Measurements from ENCODE around the gene VAC14. TPM values are rescaled to one million over a fixed set of nuclear protein-coding genes. Genes with fewer than 3 reads are reported as not detected.

The VAC14 gene
- total RNA-seq, 1 donor from 2014 or later = 38.1 TPM

DNA sequence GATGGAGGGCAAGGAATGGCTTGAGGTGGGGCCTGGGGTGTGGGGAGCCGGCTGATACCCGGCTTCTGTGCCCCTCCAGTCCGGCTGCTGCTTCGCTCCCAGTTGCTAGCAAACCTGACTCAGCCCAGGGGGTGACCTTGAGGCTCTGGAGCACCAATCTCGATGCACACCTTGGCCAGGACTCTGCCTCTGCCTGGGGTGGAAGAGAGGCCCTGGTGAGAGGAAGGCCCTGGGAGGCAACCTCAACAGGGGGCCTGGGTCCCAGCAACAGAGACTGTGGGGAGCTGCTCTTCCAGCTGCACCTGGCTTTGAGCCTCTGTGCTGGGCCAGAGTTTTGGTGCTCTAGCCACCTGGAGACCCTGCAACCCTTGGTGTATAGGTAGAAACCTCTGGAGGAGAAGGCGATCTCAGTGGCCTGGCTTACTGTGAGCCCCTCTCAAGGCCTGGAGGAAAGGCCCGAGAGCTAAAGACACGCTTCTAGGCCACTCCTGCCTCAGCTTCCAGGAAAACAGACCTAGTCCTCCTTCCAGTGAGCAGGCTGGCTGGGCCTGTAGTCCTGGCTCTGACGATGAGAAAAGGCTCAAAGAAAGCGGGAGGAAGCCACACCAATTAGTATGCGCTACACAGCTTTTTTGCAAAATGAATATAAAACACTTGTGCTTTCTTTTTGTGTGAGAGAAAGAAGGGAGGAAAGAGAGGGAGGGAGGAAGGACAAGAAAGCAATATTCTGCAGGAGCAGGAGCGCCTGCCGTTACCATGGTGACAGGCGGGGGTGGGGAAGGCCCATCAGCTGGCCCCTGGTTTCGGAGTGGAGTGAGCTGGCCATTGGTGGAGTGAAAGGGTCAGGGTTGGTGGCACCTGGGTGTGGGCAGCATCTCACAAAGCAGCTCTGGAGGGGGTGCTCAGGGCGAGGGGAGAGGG lies 51.0 kb downstream of the VAC14 start:
- no peak for DNase-seq (ENCODE audit: extremely low spot score in 2 of 2)
- intact Hi-C loops (cut with DNase I) = loop anchor here (10.0 kb wide), 1 partner anchor 225 kb away; the partner anchor contains the start of genes COG4 and SF3B3
- Histone ChIP-seq H3K4me1 (peaks cover 85% of the 10 kb centered on the region), H3K27ac (peak overlapping the region; percentile 79), H3K4me3 (no peak overlapping the region), H3K36me3 (no peaks in the 10 kb centered on the region), H3K9me3 (no peaks in the 10 kb centered on the region), H3K27me3 (no peaks in the 10 kb centered on the region)
- TF ChIP-seq CTCF (IDR thresholded peaks at IDR 0.05) (no peak), POLR2AphosphoS5 (IDR thresholded peaks at IDR 0.05; ENCODE audit: insufficient read depth in 1 of 2, low read depth in 1 of 2) (no peak)

GRCh38 chr16:70749006-70749678 lies 51.8 kb downstream of the VAC14 start:
- DNase-seq (ENCODE audit: extremely low spot score in 2 of 2) = no peak
- intact Hi-C loops (cut with DNase I) = no loop called here
- peaks cover 85% of the 10 kb centered on the region for H3K4me1 ChIP-seq
- no peaks in the 10 kb centered on the region for H3K9me3 ChIP-seq
- H3K4me3 ChIP-seq = no peak overlapping the region
- no peaks in the 10 kb centered on the region for H3K27me3 ChIP-seq
- H3K27ac ChIP-seq = peak overlapping the region; percentile 79
- no peaks in the 10 kb centered on the region for H3K36me3 ChIP-seq
- TF ChIP-seq CTCF (IDR thresholded peaks at IDR 0.05) = no peak
- peak in 1 of 2 donors; percentile 21 for TF ChIP-seq POLR2AphosphoS5 (IDR thresholded peaks at IDR 0.05; ENCODE audit: insufficient read depth in 1 of 2, low read depth in 1 of 2)
- TF ChIP-seq POLR2A (IDR thresholded peaks at IDR 0.05) = no peak

- intact Hi-C loops (cut with DNase I) = no loop called here
- Histone ChIP-seq H3K4me1 (peaks cover 74% of the 10 kb centered on the region), H3K9me3 (no peaks in the 10 kb centered on the region), H3K36me3 (peaks cover 0 to 1% of the 10 kb centered on the region in 2 donors), H3K27ac (peak overlapping the region; percentile 81), H3K4me3 (no peak overlapping the region), H3K27me3 (no peaks in the 10 kb centered on the region)
- TF ChIP-seq POLR2A (IDR thresholded peaks at IDR 0.05) (no peak), CTCF (IDR thresholded peaks at IDR 0.05) (no peak), POLR2AphosphoS5 (IDR thresholded peaks at IDR 0.05; ENCODE audit: insufficient read depth in 1 of 2, low read depth in 1 of 2) (no peak)
- no peak for DNase-seq (ENCODE audit: extremely low spot score in 2 of 2)
Measured at GRCh38 chr16:70747703-70748631, 53.0 kb downstream of the VAC14 start.

DNA sequence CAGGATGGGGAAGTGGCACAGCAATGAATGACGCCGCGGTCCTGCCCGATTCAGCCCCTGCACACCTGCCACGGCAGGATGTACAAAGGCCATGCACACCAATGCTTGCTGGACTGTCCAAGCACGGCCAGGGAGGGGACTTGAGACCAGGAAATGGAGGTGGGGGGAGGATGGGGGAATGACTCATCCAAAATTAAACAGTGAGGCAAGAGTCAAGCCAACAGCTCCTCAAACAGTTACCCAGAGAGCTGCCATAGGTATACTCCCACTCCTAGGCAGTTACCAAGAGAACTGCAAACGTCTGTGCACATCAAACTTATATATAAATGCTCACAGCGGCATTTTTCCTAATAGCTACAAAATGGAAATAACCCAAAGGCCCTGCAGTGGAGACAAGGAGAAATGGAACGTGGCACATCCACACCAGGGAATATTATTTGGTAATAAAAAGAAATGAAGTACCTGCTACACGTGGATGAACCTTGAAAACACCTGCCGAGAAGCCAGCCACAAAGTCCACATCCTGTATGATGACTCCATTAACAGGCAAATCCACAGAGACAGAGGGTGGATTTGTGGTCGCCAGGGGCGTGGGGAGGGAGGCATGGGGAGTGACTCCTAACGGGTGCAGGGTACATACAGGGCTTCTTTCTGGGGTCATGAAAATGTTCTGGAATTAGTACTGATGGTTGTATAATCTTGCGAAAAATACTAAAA lies 54.1 kb downstream of the VAC14 start:
- H3K36me3 ChIP-seq = peaks cover 0 to 6% of the 10 kb centered on the region in 2 donors
- intact Hi-C loops (cut with DNase I) = no loop called here
- H3K4me3 ChIP-seq = no peak overlapping the region
- H3K27me3 ChIP-seq = no peaks in the 10 kb centered on the region
- no peak for TF ChIP-seq CTCF (IDR thresholded peaks at IDR 0.05)
- TF ChIP-seq POLR2A (IDR thresholded peaks at IDR 0.05) = no peak
- no peak for TF ChIP-seq POLR2AphosphoS5 (IDR thresholded peaks at IDR 0.05; ENCODE audit: insufficient read depth in 1 of 2, low read depth in 1 of 2)
- peaks cover 70% of the 10 kb centered on the region for H3K4me1 ChIP-seq
- H3K27ac ChIP-seq = peak overlapping the region; percentile 81
- no peaks in the 10 kb centered on the region for H3K9me3 ChIP-seq
- DNase-seq (ENCODE audit: extremely low spot score in 2 of 2) = no peak

Measured in vagina (tissue), 2 donors.